KOPT-K1 (cell line): ENCODE data around the gene ATG16L2.
"Not testable (repeated sequence)": the region's sequence is repeated elsewhere in the genome, so short reads cannot be mapped to it uniquely, and the experiment has no call there.

Experiments used
- H3K27ac ChIP-seq: fragments of 200-600 bp; sonication (generic); 2 replicates; pipeline ENCODE4 v1.5.1; 2016; ENCODE audit warnings: antibody characterized with exemption, mild to moderate bottlenecking, low read depth, low read length; ENCODE audit not compliant: poor library complexity, severe bottlenecking
- H3K36me3 ChIP-seq: fragments of 200-600 bp; sonication (generic); 2 replicates; pipeline ENCODE4 v1.5.1; 2017; ENCODE audit warnings: antibody characterized with exemption, mild to moderate bottlenecking, low read length, moderate library complexity; ENCODE audit not compliant: insufficient read depth
- H3K9me3 ChIP-seq: fragments of 200-600 bp; sonication (generic); 2 replicates; pipeline ENCODE4 v1.5.1; 2017; ENCODE audit warnings: antibody characterized with exemption, low read length, mild to moderate bottlenecking; ENCODE audit not compliant: insufficient read depth, poor library complexity, severe bottlenecking

The ATG16L2 gene

DNA sequence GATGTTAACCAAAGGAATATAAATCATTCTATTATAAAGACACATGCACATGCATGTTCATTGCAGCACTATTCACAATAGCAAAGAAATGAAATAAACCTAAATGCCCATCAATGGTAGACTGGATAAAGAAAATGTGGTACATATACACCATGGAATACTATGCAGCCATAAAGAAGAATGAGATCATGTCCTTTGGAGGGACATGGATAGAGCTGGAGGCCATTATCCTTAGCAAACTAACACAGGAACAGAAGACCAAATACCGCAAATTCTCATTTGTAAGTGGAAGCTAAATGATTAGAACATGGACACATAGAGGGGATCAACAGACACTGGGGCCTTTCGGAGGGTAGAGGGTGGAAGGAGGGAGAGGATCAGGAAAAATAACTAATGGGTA is 44.1 kb downstream of the ATG16L2 start:
- not testable (repeated sequence) for H3K27ac ChIP-seq, H3K9me3 ChIP-seq
- H3K36me3 ChIP-seq = peaks cover 23% of the 10 kb centered on the region; the same call in 1 of the 2 replicates

- Histone ChIP-seq H3K36me3 (peaks cover 23% of the 10 kb centered on the region; the same call in 1 of the 2 replicates), H3K27ac (no peak overlapping the region), H3K9me3 (no peaks in the 10 kb centered on the region)
These were observed 44.9 kb downstream of the ATG16L2 start for GRCh38 chr11:72859126-72859525.

- Histone ChIP-seq H3K36me3 (peaks cover 28% of the 10 kb centered on the region; the same call in 1 of the 2 replicates), H3K27ac (no peak overlapping the region), H3K9me3 (no peaks in the 10 kb centered on the region)
These were observed 45.8 kb downstream of the ATG16L2 start for GRCh38 chr11:72860010-72860409.

DNA sequence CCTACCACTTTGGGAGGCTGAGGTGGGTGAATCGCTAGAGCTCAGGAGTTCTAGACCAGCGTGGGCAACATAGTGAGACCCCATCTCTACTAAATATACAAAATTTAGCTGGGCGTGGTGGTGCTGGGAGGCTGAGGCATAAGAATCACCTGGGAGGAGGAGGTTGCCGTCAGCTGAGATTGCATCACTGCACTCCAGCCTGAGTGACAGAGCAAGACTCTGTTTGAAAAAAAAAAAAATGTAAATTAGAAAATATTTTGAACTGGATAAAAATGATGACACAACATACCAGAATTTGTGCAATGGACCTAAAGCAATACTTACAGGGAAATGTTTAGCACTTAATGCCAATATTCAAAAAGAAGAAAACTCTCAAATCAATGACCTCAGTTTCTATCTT is 46.4 kb downstream of the ATG16L2 start:
- Histone ChIP-seq H3K9me3 (no peaks in the 10 kb centered on the region), H3K27ac (no peak overlapping the region), H3K36me3 (peaks cover 33% of the 10 kb centered on the region; the same call in 1 of the 2 replicates)

- H3K9me3 ChIP-seq = no peaks in the 10 kb centered on the region
- H3K27ac ChIP-seq = no peak overlapping the region
- H3K36me3 ChIP-seq = peaks cover 52% of the 10 kb centered on the region
These were observed 48.9 kb downstream of the ATG16L2 start for GRCh38 chr11:72863091-72863490.

DNA sequence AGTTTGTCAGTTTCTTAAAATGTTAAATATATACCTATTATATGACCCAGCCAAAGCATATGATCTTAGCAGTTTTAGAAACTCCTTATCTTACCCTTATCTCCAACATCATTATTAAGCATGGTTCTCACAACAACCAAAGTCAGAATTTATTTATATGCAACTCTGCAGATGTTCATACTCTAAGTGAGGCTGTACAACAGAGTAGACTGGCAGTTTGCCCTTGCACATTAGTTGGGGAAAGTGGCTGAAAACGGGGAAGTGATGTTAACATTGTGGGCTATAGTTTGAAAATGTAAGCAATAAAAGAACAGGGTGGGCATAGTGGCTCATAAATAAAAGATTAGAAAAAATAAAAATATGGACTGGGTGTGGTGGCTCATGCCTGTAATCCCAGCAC is 49.7 kb downstream of the ATG16L2 start:
- Histone ChIP-seq H3K9me3 (no peaks in the 10 kb centered on the region), H3K27ac (no peak overlapping the region), H3K36me3 (peaks cover 53% of the 10 kb centered on the region)

DNA sequence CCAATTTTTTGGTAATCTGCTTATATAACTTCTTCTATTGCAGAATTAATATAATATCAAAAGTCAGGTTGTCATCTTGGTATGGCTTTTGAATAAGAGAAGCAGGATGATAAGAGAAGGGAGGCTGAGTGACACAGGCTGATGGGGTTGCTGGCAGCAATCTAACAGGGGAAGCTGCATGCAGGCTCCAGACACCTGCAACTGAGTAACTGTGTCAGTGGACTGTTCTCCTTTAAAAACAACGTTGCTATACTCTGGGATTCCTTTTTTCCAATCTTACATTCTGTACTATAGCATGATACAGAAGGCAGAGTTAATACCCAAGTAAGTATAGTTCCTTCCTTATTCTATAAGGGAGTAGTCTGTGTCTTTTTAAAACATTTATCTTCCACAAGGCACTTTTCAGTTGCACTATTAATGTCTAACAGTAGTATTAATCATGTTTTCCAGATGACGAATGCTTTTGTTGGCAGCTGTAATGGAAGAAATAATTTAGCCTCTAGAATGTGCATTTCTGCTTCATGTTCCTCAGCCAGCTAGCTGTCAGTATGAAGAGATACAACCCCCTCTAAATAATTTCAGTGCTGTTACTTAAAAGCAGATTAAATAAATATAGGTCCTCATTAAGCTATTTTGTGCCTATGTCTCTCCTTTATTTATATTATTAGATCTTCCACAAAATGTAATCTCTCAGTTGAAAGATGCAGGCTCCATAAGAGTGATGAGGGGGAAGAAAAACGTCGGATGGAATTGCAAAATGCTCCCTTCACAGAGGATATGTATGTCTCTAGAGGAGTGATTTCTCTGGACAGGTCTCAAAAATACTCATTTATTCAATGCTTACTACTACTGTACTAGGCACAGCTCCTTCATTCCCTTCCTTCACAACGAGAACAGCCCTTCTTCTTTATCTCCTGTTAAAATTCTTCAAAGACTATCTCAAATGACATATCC is 50.8 kb downstream of the ATG16L2 start:
- peaks cover 48% of the 10 kb centered on the region for H3K36me3 ChIP-seq
- no peak overlapping the region for H3K27ac ChIP-seq
- H3K9me3 ChIP-seq = no peaks in the 10 kb centered on the region

GRCh38 chr11:72867970-72868369 is 53.8 kb downstream of the ATG16L2 start:
- Histone ChIP-seq H3K36me3 (peaks cover 51% of the 10 kb centered on the region), H3K27ac (no peak overlapping the region), H3K9me3 (no peaks in the 10 kb centered on the region)

- H3K36me3 ChIP-seq = peaks cover 59% of the 10 kb centered on the region
- H3K9me3 ChIP-seq = no peaks in the 10 kb centered on the region
- no peak overlapping the region for H3K27ac ChIP-seq
These were observed 55.6 kb downstream of the ATG16L2 start for GRCh38 chr11:72869831-72870230.

GRCh38 chr11:72871119-72871518 is 56.9 kb downstream of the ATG16L2 start:
- Histone ChIP-seq H3K36me3 (peaks cover 60% of the 10 kb centered on the region), H3K9me3 (no peaks in the 10 kb centered on the region), H3K27ac (no peak overlapping the region)

GRCh38 chr11:72872012-72872411 is 57.8 kb downstream of the ATG16L2 start:
- H3K36me3 ChIP-seq = peaks cover 59% of the 10 kb centered on the region
- H3K27ac ChIP-seq = no peak overlapping the region
- H3K9me3 ChIP-seq = no peaks in the 10 kb centered on the region

- H3K9me3 ChIP-seq = no peaks in the 10 kb centered on the region
- H3K36me3 ChIP-seq = peaks cover 41% of the 10 kb centered on the region
These were observed 61.5 kb downstream of the ATG16L2 start for GRCh38 chr11:72875736-72876135.

DNA sequence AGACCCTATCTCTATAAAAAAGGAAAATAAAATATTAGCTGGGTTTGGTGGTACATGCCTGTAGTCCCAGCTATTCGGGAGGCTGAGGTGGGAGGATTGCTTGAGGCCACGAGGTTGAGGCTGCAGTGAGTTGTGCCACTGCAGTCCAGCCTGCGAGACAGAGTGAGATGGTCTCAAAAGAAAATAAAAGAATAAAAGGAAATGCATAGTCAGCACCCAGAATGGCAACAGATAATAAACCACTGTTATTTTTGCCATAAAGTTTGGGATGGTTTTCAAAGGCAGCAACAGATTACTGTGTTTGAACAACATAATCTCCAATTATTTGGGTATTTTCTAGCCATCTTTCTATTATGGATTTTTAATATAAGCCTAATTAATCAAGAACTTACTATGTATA is 61.9 kb downstream of the ATG16L2 start:
- Histone ChIP-seq H3K27ac (no peak overlapping the region), H3K36me3 (peaks cover 45% of the 10 kb centered on the region), H3K9me3 (no peaks in the 10 kb centered on the region)

More at GRCh38 chr11:72875736-72876135, 61.5 kb downstream of the ATG16L2 start:
- H3K27ac ChIP-seq = no peak overlapping the region
